GM18508 (cell line): Measurements from ENCODE around the gene GABBR1.

Source experiments
- ATAC-seq: cut with Tn5 transposase; IDR thresholded peaks from one replicate; pipeline ENCODE4 v1.9.1; 2021; ENCODE audit warnings: moderate number of reproducible peaks; ENCODE audit not compliant: insufficient read depth, unreplicated experiment

The GABBR1 gene

DNA sequence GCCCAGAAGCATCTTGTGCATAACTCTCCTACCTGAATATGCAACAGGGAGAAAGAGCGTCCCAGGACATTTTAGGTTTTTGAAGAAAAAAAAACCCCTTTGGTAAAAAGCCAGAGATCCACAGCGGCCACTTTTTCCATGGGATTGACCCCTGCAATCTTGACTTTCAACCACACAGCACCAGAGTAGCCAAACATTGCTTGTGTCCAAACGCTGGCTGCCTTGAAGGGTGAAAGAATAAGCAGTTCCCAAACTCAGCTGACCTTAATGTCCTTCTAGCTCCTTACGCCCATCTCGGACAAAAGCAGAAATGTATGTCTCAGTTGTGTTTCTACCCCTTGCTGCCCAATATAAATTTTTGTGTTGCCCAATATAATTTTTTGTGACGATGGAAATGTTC lies 22.7 kb upstream of the GABBR1 start:
- ATAC-seq, result no peak

GRCh38 chr6:29653452-29654038 lies 20.6 kb upstream of the GABBR1 start:
- no peak for ATAC-seq

DNA sequence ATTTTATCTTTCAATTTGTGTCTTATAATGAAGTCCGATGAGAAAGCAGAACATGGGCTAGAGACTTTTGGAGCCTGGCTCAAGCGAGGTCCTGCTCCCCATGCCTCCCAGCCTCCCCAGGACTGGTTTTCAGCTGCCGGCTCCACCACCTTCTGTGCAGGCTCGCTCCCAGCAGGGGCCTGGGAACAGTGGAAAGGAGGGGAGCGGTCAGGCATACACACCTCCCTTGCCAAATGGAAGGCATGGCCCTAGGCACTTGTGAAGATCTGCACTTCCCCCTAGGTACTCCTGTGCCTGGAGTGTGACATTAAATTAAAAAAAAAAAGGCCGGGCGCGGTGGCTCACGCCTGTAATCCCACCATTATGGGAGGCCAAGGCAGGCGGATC lies 19.2 kb upstream of the GABBR1 start:
- no peak for ATAC-seq

- ATAC-seq, result no peak
Observed at GRCh38 chr6:29651413-29652197, 18.6 kb upstream of the GABBR1 start.

DNA sequence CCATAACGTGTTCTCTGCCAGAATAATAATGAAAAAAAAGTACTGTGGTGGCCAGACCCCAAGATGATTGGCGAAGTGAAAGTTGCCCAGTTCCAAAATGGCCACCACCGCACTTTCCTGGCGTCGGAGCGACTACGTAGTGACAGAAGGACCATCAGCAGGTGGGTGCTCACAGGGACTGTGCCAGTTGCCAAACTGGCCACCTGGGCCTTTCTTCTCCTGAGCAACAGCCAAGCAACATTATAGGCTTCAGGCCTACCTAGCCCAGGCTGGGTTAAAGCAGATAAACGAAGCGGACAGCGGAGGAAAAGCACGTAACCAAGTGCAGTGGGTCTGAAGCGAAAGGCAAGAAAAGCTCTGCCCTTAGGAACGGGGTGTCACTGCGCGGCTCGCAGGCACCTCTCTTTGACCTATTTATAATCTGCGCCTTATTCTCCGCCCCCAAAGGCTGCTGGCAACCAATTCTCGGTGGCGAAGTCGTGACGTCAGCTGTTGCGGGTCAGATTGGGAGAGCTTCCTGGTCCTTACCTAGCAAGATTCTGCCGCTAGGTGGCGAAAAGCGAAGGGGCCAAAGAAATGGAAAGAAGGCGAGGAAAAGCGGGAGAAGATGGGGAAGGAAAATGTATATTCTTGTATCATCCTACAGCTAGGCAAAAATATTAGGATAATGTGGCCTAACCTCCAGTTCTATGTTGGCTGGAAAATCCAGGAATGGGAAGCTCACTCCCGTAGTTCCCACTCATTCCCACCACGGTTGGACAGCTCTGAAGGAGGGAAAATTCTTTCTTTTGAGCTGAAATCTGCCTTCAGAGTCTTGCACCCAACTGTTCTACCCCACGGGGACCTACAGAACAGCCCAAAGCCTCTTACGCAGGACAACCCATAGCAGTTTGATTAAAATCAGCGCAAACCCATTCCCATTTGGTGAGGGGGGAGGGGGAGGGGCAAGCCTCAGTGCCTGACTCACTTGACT lies 17.0 kb upstream of the GABBR1 start:
- ATAC-seq, result peak; percentile 78

- ATAC-seq, result no peak
Observed at GRCh38 chr6:29647927-29648642, 15.1 kb upstream of the GABBR1 start.

DNA sequence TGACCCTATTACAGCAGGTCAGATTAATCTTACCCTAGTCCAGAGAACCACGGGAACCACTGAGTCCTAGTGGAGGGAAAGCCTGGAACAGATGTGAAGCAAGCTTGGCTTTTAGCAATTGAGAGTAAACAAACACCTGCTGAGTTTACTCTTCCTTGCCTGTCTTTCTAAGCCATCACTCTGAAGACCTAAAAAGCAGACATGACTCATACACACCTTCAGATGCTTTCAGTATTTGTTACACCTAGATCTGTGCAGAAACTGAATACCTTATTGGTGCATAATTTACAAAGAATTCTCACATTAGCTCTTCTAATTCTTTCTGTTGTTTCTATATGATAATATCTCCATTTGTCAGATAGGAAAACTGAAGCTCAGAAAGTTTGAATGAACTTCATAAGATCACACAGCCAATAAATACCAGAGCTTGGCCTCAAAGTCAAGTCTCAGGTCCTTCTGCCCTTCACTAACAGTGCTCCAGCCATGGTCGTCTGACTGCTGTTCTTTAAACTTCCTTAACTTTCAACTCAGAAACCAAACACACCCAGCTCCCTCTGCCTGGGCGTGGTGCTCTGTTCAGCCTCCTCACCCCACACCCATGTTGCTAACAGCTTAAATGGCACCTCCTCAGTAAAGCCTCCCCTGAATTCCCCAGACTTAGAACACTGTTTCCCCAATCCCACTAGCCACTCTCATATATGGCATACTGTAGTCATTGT lies 8.6 kb upstream of the GABBR1 start:
- no peak for ATAC-seq

DNA sequence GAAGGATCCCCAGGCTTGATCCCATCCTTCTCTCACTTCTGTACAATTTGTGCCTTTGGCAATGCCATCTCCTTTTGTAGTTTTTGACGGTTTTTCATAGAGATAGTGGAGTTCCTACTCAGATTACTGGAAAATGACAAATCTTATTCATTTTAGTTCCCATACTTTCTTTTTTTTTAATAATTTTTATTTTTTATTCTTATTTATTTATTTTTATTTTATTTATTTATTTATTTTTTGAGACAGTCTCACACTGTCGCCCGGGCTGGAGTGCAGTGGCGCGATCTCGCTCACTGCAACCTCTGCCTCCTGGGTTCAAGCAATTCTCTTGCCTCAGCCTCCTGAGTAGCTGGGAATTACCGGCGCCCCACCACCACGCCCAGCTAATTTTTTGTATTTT lies 4.3 kb upstream of the GABBR1 start:
- no peak for ATAC-seq

- no peak for ATAC-seq
Observed at GRCh38 chr6:29633534-29633905, 537 bp upstream of the GABBR1 start.

DNA sequence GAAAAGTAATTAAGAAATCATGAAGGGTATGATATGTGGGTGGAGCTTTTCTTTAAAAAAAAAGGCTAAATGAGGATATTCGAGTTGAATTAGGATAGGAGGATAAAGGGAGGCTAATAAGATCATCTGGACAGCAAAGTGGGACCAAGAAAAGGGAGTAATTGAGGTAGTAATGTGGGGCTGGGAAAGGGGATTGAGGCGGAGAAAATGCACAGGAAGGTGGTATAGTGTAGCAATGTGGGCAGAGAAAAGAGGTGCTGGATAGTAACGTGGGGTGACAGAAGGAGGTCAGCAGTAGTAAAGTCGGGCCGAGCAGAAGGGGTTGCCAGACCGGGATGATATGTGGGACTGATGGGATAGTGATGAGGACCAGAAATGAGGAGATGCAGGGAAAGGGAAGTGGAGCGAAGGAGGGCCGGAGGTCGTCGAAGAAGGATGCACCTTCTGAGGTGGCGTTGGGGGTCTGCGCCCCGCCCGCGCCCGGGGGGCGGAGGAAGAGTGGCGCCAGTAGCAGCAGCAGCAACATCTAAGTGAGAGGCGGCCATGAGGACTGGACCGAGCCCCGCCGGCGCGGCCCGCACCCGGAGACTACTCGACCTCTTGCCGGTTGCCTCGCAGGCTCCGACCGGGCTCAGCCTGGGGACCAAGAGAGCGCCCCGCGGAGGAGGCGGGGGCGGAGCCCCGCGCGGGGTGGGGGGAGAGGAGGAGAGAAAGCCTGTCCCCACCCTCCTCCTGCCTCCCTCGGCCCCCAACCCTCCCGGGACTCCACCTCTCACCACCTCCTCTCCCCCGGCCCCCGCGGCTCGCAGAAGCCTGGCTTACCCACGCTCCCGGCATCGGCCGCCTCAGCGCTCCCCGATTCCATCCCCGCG lies 887 bp downstream of the GABBR1 start:
- no peak for ATAC-seq

GRCh38 chr6:29631209-29631810 lies 1.7 kb downstream of the GABBR1 start:
- no peak for ATAC-seq

DNA sequence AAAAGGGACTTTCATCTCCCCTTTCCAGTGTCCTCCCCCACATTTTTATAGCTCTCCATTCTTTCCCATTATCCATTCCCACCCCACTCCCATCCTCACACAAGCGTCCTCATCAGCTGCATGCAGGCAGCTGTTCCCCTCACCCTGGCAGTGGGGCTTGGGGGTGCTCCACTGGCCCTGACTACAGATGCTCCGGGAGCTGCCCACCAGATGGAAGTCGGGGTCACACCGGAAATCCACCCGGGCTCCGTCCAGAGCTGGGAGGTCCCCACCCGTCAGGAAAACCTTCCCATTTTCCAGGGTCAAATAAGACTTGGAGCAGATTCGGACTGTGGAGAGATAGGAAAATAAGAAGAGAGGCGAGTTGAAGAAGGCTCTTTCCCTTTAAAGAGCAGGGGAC lies 2.7 kb downstream of the GABBR1 start:
- no peak for ATAC-seq

DNA sequence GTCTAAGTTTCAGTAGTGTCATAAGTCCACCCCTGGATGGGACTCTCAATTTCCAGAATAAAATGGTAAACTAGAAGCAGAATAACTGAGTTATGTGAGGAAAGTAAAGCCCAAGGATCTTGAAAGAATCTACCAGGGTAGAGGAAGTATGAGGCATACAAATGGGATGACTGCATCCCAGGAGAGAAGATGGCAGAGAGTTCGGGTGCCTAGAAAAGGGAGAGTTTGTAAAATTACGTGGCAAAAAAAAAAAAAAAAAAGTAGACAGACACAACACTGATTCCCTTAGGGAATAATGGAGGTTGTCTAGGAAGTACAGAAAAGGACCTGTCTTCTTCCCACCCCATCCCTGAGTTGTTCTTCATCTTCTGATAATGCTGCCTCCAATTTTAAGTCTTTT lies 3.4 kb downstream of the GABBR1 start:
- no peak for ATAC-seq

- no peak for ATAC-seq
Observed at GRCh38 chr6:29628419-29629281, 4.3 kb downstream of the GABBR1 start.

- no peak for ATAC-seq
Observed at GRCh38 chr6:29627755-29628418, 5.1 kb downstream of the GABBR1 start.

DNA sequence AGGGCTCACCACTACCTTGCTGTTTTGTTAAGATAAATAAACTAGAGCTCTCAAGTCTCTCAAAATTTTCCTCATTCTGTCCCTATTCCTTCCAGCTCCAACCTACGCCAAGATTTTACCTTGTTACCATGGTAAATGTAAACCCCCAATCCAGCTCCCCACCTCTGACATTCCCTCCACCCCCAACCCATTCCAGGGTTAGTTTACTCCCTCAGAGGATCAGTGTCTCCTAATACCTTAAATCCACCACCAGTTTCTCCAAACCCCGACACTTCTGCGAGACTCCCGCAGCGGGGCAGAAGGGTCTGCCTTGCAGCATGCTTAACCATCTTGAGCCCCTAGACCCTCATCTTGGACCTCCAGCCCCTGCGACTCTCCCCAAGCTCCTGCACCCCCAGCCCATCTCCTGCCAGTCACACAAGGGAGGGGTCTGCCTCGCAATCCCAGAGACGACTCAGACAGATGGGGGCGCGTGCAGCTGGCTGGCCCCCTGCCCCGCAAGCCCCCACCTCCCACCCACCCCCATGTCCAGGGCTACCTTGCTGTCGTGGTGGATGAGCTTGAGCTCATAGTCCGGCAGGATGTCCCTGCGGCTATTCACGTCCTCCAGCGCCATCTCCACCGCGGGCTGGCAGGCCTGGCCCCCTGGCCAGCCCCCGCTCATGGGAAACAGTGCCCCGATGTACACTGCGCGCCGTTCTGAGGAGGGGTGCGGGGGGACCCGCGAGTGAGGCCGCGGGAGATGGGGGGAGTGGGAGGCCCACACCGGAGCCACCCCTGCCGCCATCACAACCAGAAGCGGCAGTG lies 5.8 kb downstream of the GABBR1 start:
- ATAC-seq, result no peak
